Measurements from ENCODE around the gene COL26A1. TPM values are rescaled to one million over a fixed set of nuclear protein-coding genes. Genes with fewer than 3 reads are reported as not detected.
A peak's percentile ranks its signal among the peaks of the same experiment; 100 is the strongest.

The COL26A1 gene
- polyA plus RNA-seq, 1 donor from 2014 or later: not detected

GRCh38 chr7:101563943-101564777, 201.5 kb downstream of the COL26A1 start:
- Mint-ChIP-seq H3K36me3 (peaks cover 1% of the 10 kb centered on the region), H3K9me3 (peaks cover 0 to 8% (median 3%) of the 10 kb centered on the region in 3 donors), H3K27ac (no peak overlapping the region), H3K4me3 (no peak overlapping the region), H3K27me3 (peaks cover 11% of the 10 kb centered on the region), H3K4me1 (no peaks in the 10 kb centered on the region)

DNA sequence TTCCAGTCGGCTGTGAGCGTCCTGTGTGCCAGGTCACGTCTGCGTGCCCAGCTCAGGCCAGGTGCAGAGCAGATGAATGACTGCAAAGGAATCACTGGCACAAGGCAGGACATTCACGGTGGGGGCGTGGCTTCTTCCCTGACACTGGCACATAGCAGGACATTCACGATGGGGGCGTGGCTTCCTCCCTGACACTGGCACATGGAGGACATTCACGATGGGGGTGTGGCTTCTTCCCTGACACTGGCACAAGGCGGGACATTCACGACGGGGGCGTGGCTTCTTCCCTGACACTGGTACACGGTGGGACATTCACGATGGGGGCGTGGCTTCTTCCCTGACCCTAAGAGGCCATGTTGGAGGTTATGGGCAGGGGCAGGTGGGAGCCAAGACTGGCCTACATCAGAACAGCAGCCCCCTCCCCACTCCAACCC, 202.1 kb downstream of the COL26A1 start:
- peaks cover 4 to 8% (median 5%) of the 10 kb centered on the region in 3 donors for H3K9me3 Mint-ChIP-seq
- no peaks in the 10 kb centered on the region for H3K4me1 Mint-ChIP-seq
- H3K4me3 Mint-ChIP-seq: peak overlapping the region in 1 of 4 donors; percentile 37
- peaks cover 9% of the 10 kb centered on the region for H3K27me3 Mint-ChIP-seq
- H3K36me3 Mint-ChIP-seq: peaks cover 1% of the 10 kb centered on the region
- no peak overlapping the region for H3K27ac Mint-ChIP-seq

- Mint-ChIP-seq H3K4me3 (no peak overlapping the region), H3K27ac (no peak overlapping the region), H3K4me1 (no peaks in the 10 kb centered on the region), H3K9me3 (peaks cover 4 to 9% (median 5%) of the 10 kb centered on the region in 3 donors), H3K27me3 (peaks cover 9% of the 10 kb centered on the region), H3K36me3 (peaks cover 1% of the 10 kb centered on the region)
Observed at GRCh38 chr7:101565601-101566209, 203.0 kb downstream of the COL26A1 start.

DNA sequence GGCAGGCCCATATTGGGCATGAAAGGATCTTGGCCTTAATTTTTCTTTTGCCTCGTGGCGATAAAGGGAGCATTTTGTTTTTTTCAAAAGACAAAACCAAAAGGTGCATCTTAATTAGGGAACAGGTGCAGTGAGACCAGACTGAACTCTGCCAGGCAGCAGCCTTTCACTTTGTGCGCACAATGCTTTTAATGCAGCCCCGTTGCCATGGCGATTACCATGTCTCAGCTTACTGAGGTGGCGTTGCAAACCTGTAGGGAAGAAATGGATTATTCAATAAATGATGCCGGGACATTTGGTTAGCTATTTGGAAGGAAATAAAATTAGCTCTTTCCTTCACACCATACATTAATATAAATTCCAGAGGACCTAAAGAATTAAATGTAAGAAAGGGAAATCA, 204.6 kb downstream of the COL26A1 start:
- Mint-ChIP-seq H3K4me1 (no peaks in the 10 kb centered on the region), H3K27ac (no peak overlapping the region), H3K4me3 (no peak overlapping the region), H3K36me3 (peaks cover 1% of the 10 kb centered on the region), H3K27me3 (peaks cover 9% of the 10 kb centered on the region), H3K9me3 (peaks cover 5 to 15% (median 11%) of the 10 kb centered on the region in 3 donors)

GRCh38 chr7:101572156-101572555, 209.5 kb downstream of the COL26A1 start:
- peaks cover 2% of the 10 kb centered on the region for H3K36me3 Mint-ChIP-seq
- H3K9me3 Mint-ChIP-seq: peaks cover 14 to 23% (median 20%) of the 10 kb centered on the region in 3 donors
- H3K27me3 Mint-ChIP-seq: peaks cover 3% of the 10 kb centered on the region
- H3K4me1 Mint-ChIP-seq: peaks cover 3 to 7% (median 4%) of the 10 kb centered on the region in 3 donors
- no peak overlapping the region for H3K4me3 Mint-ChIP-seq
- H3K27ac Mint-ChIP-seq: no peak overlapping the region

GRCh38 chr7:101575168-101575567, 212.5 kb downstream of the COL26A1 start:
- no peak overlapping the region for H3K4me3 Mint-ChIP-seq
- H3K27ac Mint-ChIP-seq: no peak overlapping the region
- peaks cover 6% of the 10 kb centered on the region for H3K27me3 Mint-ChIP-seq
- peaks cover 12 to 17% (median 14%) of the 10 kb centered on the region in 3 donors for H3K9me3 Mint-ChIP-seq
- H3K4me1 Mint-ChIP-seq: peaks cover 4 to 7% (median 5%) of the 10 kb centered on the region in 3 donors
- peaks cover 2% of the 10 kb centered on the region for H3K36me3 Mint-ChIP-seq

DNA sequence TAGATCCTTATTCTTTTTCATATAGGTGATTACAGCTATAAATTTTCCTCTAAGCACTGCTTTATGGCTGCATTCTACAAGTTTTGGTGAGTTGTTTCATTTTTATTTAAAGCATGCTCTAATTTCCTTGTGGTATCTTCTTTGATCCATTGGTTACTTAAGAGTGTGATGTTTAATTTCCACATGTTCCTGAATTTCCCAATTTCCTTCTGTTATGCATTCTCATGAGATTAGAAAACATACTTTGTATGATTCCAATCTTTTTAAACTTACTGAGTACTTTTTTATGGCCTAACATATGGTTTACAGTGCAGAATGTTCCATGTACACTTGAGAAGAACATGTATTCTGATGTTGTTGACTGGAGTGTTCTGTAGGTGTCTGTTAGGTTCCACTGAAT, 213.0 kb downstream of the COL26A1 start:
- Mint-ChIP-seq H3K4me3 (no peak overlapping the region), H3K4me1 (peaks cover 4 to 7% (median 5%) of the 10 kb centered on the region in 3 donors), H3K36me3 (peaks cover 2% of the 10 kb centered on the region), H3K27ac (no peak overlapping the region), H3K9me3 (peaks cover 10 to 17% (median 13%) of the 10 kb centered on the region in 3 donors), H3K27me3 (peaks cover 9% of the 10 kb centered on the region)

- Mint-ChIP-seq H3K4me3 (no peak overlapping the region), H3K9me3 (peaks cover 8 to 13% (median 9%) of the 10 kb centered on the region in 3 donors), H3K27me3 (peaks cover 9% of the 10 kb centered on the region)
Observed at GRCh38 chr7:101576998-101577397, 214.3 kb downstream of the COL26A1 start.

DNA sequence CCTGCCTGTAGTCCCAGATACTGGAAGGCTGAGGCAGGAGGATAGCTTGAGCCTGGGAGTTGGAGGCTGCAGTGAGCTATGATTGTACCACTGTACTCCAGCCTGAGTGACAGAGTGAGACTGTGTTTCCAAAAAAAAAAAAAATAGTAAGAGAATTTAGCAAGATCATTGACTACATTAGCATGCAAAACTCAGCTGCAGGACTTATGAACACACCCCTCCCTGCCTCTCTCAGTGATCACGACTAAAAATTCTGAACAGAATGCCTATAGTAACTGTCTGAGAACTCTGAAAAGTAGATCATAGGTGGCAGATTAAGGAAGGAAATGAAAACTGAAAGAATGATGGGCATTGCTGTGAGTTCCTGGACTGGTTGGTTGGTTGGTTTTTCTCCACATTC, 215.9 kb downstream of the COL26A1 start:
- Mint-ChIP-seq H3K36me3 (no peaks in the 10 kb centered on the region), H3K4me3 (no peak overlapping the region), H3K27me3 (peaks cover 9% of the 10 kb centered on the region), H3K9me3 (peaks cover 2 to 4% (median 3%) of the 10 kb centered on the region in 3 donors), H3K4me1 (peaks cover 4 to 7% (median 5%) of the 10 kb centered on the region in 3 donors), H3K27ac (no peak overlapping the region)

More at GRCh38 chr7:101576998-101577397, 214.3 kb downstream of the COL26A1 start:
- Mint-ChIP-seq H3K36me3 (peaks cover 2% of the 10 kb centered on the region), H3K27ac (peak overlapping the region in 1 of 3 donors; percentile 21), H3K4me1 (peaks cover 4 to 7% (median 5%) of the 10 kb centered on the region in 3 donors)

GRCh38 chr7:101580596-101580995, 217.9 kb downstream of the COL26A1 start:
- H3K4me3 Mint-ChIP-seq: no peak overlapping the region
- H3K4me1 Mint-ChIP-seq: peaks cover 1 to 2% (median 2%) of the 10 kb centered on the region in 3 donors
- peaks cover 0 to 2% (median 2%) of the 10 kb centered on the region in 3 donors for H3K9me3 Mint-ChIP-seq
- H3K27ac Mint-ChIP-seq: no peak overlapping the region
- H3K36me3 Mint-ChIP-seq: no peaks in the 10 kb centered on the region
- peaks cover 9% of the 10 kb centered on the region for H3K27me3 Mint-ChIP-seq

DNA sequence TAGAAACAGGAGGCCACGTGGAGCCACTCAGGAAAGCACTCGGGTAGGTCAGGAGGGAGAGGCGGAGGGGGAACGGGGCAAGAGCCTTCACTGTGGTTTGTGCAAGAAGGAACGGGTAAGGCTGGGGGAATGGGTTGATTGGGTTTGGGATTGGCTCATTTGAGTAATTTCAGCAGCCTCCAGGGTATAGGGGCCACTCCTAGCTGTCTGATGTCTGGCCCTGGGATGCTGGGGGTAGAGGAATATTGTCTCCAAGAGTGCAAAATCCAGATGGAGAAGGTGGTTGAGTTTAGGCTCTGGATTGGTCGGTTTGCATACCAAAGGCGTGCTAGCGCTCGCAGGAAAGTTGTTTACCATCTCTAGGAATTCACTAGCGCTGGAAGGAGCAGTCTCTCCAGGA, 219.2 kb downstream of the COL26A1 start:
- Mint-ChIP-seq H3K4me3 (peak overlapping the region in 1 of 4 donors; percentile 47), H3K36me3 (no peaks in the 10 kb centered on the region), H3K9me3 (peaks cover 0 to 2% (median 2%) of the 10 kb centered on the region in 3 donors), H3K27ac (no peak overlapping the region), H3K4me1 (peaks cover 0 to 2% (median 0%) of the 10 kb centered on the region in 3 donors), H3K27me3 (peaks cover 6% of the 10 kb centered on the region)

- no peak overlapping the region for H3K27ac Mint-ChIP-seq
- no peak overlapping the region for H3K4me3 Mint-ChIP-seq
- H3K4me1 Mint-ChIP-seq: peaks cover 0 to 3% (median 0%) of the 10 kb centered on the region in 3 donors
- peaks cover 0 to 4% (median 2%) of the 10 kb centered on the region in 3 donors for H3K9me3 Mint-ChIP-seq
- H3K27me3 Mint-ChIP-seq: peaks cover 10% of the 10 kb centered on the region
- no peaks in the 10 kb centered on the region for H3K36me3 Mint-ChIP-seq
Observed at GRCh38 chr7:101582971-101583370, 220.3 kb downstream of the COL26A1 start.

DNA sequence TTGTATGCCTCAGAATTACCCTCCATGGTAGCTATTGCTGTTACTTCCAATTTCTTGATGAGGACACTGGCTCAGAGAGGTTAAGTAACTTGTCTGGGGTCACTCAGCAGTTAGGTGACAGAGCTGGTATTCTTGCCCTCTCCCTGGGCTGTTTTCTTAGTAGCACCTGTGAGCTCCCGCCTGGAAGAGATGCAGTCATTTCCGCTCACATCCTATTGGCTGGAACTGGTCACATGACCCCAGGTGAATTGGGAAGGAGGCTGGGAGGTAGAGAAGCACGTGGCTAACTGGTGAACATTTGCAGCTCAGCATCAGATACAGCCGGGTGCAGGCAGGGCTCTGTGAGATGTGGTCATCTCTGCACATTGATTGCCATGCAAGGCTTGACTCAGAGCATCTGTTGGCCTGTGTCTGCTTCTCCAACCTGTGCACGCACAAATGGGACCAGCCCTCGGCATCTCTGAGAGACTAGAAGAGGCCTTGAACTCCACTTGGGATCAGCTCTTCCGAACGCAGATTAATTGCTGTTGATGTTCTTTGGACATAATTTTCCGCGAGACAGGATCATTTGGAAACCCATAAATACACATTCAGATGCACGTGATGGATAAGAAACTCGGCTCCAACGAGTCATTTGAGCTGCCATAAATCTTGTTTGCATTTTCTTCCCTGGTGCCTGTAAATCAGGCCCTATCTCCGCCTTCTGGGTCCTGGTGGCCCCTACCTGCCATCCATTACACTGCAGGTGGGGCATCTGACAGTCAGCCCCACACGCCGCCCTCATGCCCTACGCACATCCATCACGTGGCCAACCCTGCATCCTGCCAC, 223.6 kb downstream of the COL26A1 start:
- Mint-ChIP-seq H3K36me3 (no peaks in the 10 kb centered on the region), H3K27ac (peak overlapping the region in 1 of 3 donors; percentile 77), H3K9me3 (peaks cover 0 to 4% (median 0%) of the 10 kb centered on the region in 3 donors), H3K27me3 (peaks cover 4% of the 10 kb centered on the region), H3K4me3 (no peak overlapping the region), H3K4me1 (peaks cover 0 to 1% (median 0%) of the 10 kb centered on the region in 3 donors)

DNA sequence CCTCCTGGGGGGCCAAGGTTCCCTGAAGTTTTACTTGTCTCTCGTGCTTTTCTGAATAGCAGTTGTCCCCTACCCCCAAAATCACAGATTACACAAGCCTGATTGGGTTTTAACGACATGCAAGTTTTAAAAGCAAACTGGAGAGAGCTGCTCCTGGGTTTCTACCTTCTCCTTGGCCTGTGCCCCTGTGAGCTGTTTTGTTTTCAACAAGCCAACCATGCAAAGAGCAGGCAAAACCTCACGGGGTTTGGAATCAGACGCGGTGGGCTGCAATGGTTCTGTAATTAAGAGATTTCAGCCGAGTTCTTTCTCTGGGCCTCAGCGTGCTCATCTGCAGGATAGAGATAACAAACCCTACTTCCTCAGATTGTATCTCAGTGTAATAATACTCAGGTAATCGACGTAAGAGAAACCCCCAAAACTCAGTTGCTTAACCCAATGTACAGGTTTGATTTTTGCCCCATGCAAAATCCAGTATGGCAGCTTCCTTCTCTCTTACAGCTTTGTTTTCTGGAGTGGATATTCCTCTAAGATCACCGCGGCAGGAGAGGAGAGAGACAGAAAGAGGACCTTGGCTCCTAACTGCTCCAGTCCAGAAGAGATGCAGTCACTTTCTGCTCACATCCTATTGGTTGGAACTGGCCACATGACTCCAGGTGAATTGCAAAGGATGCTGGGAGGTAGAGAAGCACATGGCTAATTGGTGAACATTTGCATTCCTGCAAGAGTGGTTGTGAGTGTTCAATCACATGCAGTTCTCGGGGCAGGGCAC, 224.4 kb downstream of the COL26A1 start:
- Mint-ChIP-seq H3K36me3 (no peaks in the 10 kb centered on the region), H3K9me3 (peaks cover 0 to 4% (median 0%) of the 10 kb centered on the region in 3 donors), H3K27ac (peak overlapping the region in 2 of 3 donors; percentile 77), H3K27me3 (peaks cover 4% of the 10 kb centered on the region), H3K4me1 (peaks cover 0 to 1% (median 0%) of the 10 kb centered on the region in 3 donors), H3K4me3 (no peak overlapping the region)
